ENCODE data around the gene DLGAP4.

GRCh38 chr20:36335206-36335870 lies 29.2 kb downstream of the DLGAP4 start:
- TF ChIP-seq POU6F1 (CRISPR knock-in tag; IDR thresholded peaks at IDR 0.05; ENCODE audit: borderline replicate concordance, low read depth), result no peak
- no peak for TF ChIP-seq CSRNP3 (CRISPR knock-in tag; IDR thresholded peaks at IDR 0.05)
- no peak for TF ChIP-seq RARB (CRISPR knock-in tag; IDR thresholded peaks at IDR 0.05)
- no peak for TF ChIP-seq CSDC2 (CRISPR knock-in tag; IDR thresholded peaks at IDR 0.05)
- no peak for TF ChIP-seq ARNTL (CRISPR knock-in tag; IDR thresholded peaks at IDR 0.05; ENCODE audit: borderline replicate concordance, low read depth)
- no peak for TF ChIP-seq TOX (CRISPR knock-in tag; IDR thresholded peaks at IDR 0.05; ENCODE audit: borderline replicate concordance)

All from SK-N-SH treated with all-trans-retinoic acid at 6 μM for 48 hours (cell line).